ENCODE data around the gene GFRA1. TPM values are rescaled to one million over a fixed set of nuclear protein-coding genes. Genes with fewer than 3 reads are reported as not detected.

The GFRA1 gene
- total and polyA plus RNA-seq, 2 of the 4 experiments (the other 2 are of a cell fraction), result 9.1 to 9.3 TPM

DNA sequence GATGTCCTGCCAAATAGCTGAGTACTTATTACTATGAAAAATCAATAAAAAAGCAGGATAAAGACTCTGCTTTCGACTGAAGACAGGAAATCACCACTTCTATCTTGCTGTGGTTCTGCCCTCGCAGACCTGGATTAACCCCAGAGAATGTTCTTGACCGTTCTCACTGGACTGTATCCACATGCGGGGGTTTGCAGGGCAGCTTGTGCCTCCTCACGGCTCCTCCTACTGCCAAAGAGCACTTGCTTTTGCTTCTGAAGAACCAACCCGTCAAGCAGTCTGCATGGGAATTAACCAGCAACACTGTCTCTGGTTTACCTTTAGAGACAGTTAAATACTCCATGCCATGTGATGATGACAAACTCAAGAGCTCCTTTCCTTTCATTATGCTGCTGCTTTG lies 184.0 kb downstream of the GFRA1 start:
- dilution Hi-C loops (cut with HindIII; ENCODE audit: low sequenced_read_pairs, unreplicated experiment), result no loop called here
- Histone ChIP-seq H2AFZ (replicated peaks; ENCODE audit: low read length, poor library complexity) (no peak overlapping the region), H2BK120ac (ENCODE audit: low read depth, low read length) (no peak overlapping the region), H3K56ac (ENCODE audit: extremely low read depth, insufficient read depth, low read length) (no peak overlapping the region), H3K9me3 (ENCODE audit: control insufficient read depth, insufficient read depth, low read length) (no peaks in the 10 kb centered on the region; the same call in 1 of the 2 replicates), H3K23ac (ENCODE audit: low read depth, low read length) (no peak overlapping the region), H2BK15ac (ENCODE audit: low read depth, low read length) (no peak overlapping the region), H4K5ac (ENCODE audit: low read depth, low read length) (no peak overlapping the region), H3K4ac (ENCODE audit: low read depth, low read length) (no peak overlapping the region), H3K9ac (ENCODE audit: low read depth, low read length) (no peak overlapping the region), H2BK20ac (ENCODE audit: low read depth, low read length) (no peak overlapping the region), H3K9me1 (ENCODE audit: insufficient read depth, low read length) (no peaks in the 10 kb centered on the region; the same call in 1 of the 2 replicates), H4K91ac (ENCODE audit: insufficient read depth, low read depth, low read length) (no peak overlapping the region), H3K4me3 (ENCODE audit: insufficient read depth, low read depth, low read length) (no peak overlapping the region), H4K20me1 (ENCODE audit: insufficient read depth, low read length) (no peaks in the 10 kb centered on the region), H3K4me1 (ENCODE audit: control insufficient read depth, insufficient read depth, low read length) (no peaks in the 10 kb centered on the region), H3K4me2 (ENCODE audit: low read depth, low read length) (no peak overlapping the region), H3K79me1 (ENCODE audit: low read depth in 1 of 2, low read length in 2 of 2) (no peaks in the 10 kb centered on the region), H2AK9ac (replicated peaks; ENCODE audit: low read depth, low read length, poor library complexity) (no peak overlapping the region), H2BK5ac (ENCODE audit: low read depth, low read length, poor library complexity, severe bottlenecking) (no peak overlapping the region), H2AK5ac (ENCODE audit: low read depth, low read length) (no peak overlapping the region), H3K18ac (ENCODE audit: low read depth, low read length) (no peak overlapping the region), H3K27ac (ENCODE audit: insufficient read depth, low read length) (no peak overlapping the region), H4K8ac (ENCODE audit: low read depth in 2 of 2, low read length in 2 of 2) (no peak overlapping the region), H3K27me3 (ENCODE audit: control insufficient read depth, insufficient read depth, low read length) (no peaks in the 10 kb centered on the region), H3K14ac (replicated peaks; ENCODE audit: low read depth, low read length) (no peak overlapping the region), H3K36me3 (ENCODE audit: control insufficient read depth, insufficient read depth, low read length) (no peaks in the 10 kb centered on the region)
- BruUV-seq (replicated peaks), result no TSS peak
- 75% methylated on average over 4 of the region's 6 CpGs; no CpG with 5 or more reads in 1 of the 2 experiments for WGBS, 2 experiments (ENCODE audit: extremely low coverage in 2 of 2, insufficient read length in 1 of 2)
- ATAC-seq (ENCODE audit: low read depth) (no peak), DNase-seq (no peak)
- TF ChIP-seq ELK1 (IDR thresholded peaks at IDR 0.05; ENCODE audit: borderline replicate concordance, low read depth, low read length) (no peak), RFX5 (IDR thresholded peaks at IDR 0.05; ENCODE audit: low read depth, low read length) (no peak), BHLHE40 (IDR thresholded peaks at IDR 0.05; ENCODE audit: low read depth, low read length) (no peak), NFE2L2 (IDR thresholded peaks at IDR 0.05; ENCODE audit: low read depth, low read length) (no peak), CEBPB (IDR thresholded peaks at IDR 0.05; ENCODE audit: low read depth, low read length) (no peak), RAD21 (IDR thresholded peaks at IDR 0.05; ENCODE audit: low read length) (no peak), CHD1 (IDR thresholded peaks at IDR 0.05; ENCODE audit: low read depth, low read length) (no peak), MXI1 (IDR thresholded peaks at IDR 0.05; ENCODE audit: borderline replicate concordance, low read depth, low read length) (no peak), USF2 (IDR thresholded peaks at IDR 0.05; ENCODE audit: low read depth, low read length) (no peak), MAZ (IDR thresholded peaks at IDR 0.05; ENCODE audit: borderline replicate concordance, low read depth, low read length) (no peak)
- intact Hi-C loops (cut with micrococcal nuclease), result no loop called here
- in situ Hi-C loops (cut with MboI; ENCODE audit: low sequenced_read_pairs), result no loop called here
- ChIA-PET POLR2A (ENCODE audit: unreplicated experiment) (no interaction called here), CTCF (no interaction called here)
